ENCODE results near the gene CSHL1. TPM values are rescaled to one million over a fixed set of nuclear protein-coding genes. Genes with fewer than 3 reads are reported as not detected.
"Not testable (repeated sequence)": the region's sequence is repeated elsewhere in the genome, so short reads cannot be mapped to it uniquely, and the experiment has no call there.

Gene CSHL1
- polyA plus RNA-seq, 1 donor from 2014 or later = not detected

- not testable (repeated sequence) for H3K27me3 ChIP-seq (ENCODE audit: insufficient read depth, low read depth, low read length); H2AFZ ChIP-seq (ENCODE audit: low read depth, low read length); H3K79me2 ChIP-seq (replicated peaks; ENCODE audit: insufficient read depth, low read length); H3K27ac ChIP-seq (ENCODE audit: low read length); H3F3A ChIP-seq (ENCODE audit: insufficient read depth, low read length, poor library complexity, severe bottlenecking); H3K36me3 ChIP-seq (ENCODE audit: insufficient read depth, low read length); H4K20me1 ChIP-seq (ENCODE audit: insufficient read depth); H3K9ac ChIP-seq (ENCODE audit: low read length); H3K4me2 ChIP-seq (ENCODE audit: low read length); H3K9me2 ChIP-seq (ENCODE audit: insufficient read depth, low read length); H3K9me3 ChIP-seq (ENCODE audit: low read length); H3K4me3 ChIP-seq (ENCODE audit: low read length)
These were observed 9.1 kb downstream of the CSHL1 start for GRCh38 chr17:63901971-63902370.

- not testable (repeated sequence) for H3K9ac ChIP-seq (ENCODE audit: low read length); H3K4me2 ChIP-seq (ENCODE audit: low read length); H3K36me3 ChIP-seq (ENCODE audit: insufficient read depth, low read length); H3K9me3 ChIP-seq (ENCODE audit: low read length); H3K79me2 ChIP-seq (replicated peaks; ENCODE audit: insufficient read depth, low read length); H3K9me2 ChIP-seq (ENCODE audit: insufficient read depth, low read length); H3K27me3 ChIP-seq (ENCODE audit: insufficient read depth, low read depth, low read length); H4K20me1 ChIP-seq (ENCODE audit: insufficient read depth); H3K27ac ChIP-seq (ENCODE audit: low read length); H2AFZ ChIP-seq (ENCODE audit: low read depth, low read length); H3K4me3 ChIP-seq (ENCODE audit: low read length); H3F3A ChIP-seq (ENCODE audit: insufficient read depth, low read length, poor library complexity, severe bottlenecking)
These were observed 11.9 kb downstream of the CSHL1 start for GRCh38 chr17:63898899-63899798.

- H3K36me3 ChIP-seq (ENCODE audit: insufficient read depth, low read length); H2AFZ ChIP-seq (ENCODE audit: low read depth, low read length): not testable (repeated sequence)
These were observed 14.3 kb downstream of the CSHL1 start, which contains the start of gene CSH1 for GRCh38 chr17:63896524-63897354. Gene CSH1 (minus strand): TSS chr17:63896574. CDS start chr17:63896511, 63 bp downstream.

GRCh38 chr17:63894821-63895220 lies 16.2 kb downstream of the CSHL1 start:
- not testable (repeated sequence) for H3K9me2 ChIP-seq (ENCODE audit: insufficient read depth, low read length); H3K4me3 ChIP-seq (ENCODE audit: low read length); H3K27me3 ChIP-seq (ENCODE audit: insufficient read depth, low read depth, low read length); H3K9ac ChIP-seq (ENCODE audit: low read length); H3K9me3 ChIP-seq (ENCODE audit: low read length); H3F3A ChIP-seq (ENCODE audit: insufficient read depth, low read length, poor library complexity, severe bottlenecking); H3K4me2 ChIP-seq (ENCODE audit: low read length); H3K27ac ChIP-seq (ENCODE audit: low read length); H4K20me1 ChIP-seq (ENCODE audit: insufficient read depth); H3K79me2 ChIP-seq (replicated peaks; ENCODE audit: insufficient read depth, low read length); H3K36me3 ChIP-seq (ENCODE audit: insufficient read depth, low read length); H2AFZ ChIP-seq (ENCODE audit: low read depth, low read length)

More at GRCh38 chr17:63896524-63897354, 14.3 kb downstream of the CSHL1 start, which contains the start of gene CSH1:
- H3F3A ChIP-seq (ENCODE audit: insufficient read depth, low read length, poor library complexity, severe bottlenecking); H3K9me2 ChIP-seq (ENCODE audit: insufficient read depth, low read length); H3K9ac ChIP-seq (ENCODE audit: low read length); H3K79me2 ChIP-seq (replicated peaks; ENCODE audit: insufficient read depth, low read length); H3K27me3 ChIP-seq (ENCODE audit: insufficient read depth, low read depth, low read length); H4K20me1 ChIP-seq (ENCODE audit: insufficient read depth); H3K9me3 ChIP-seq (ENCODE audit: low read length); H3K27ac ChIP-seq (ENCODE audit: low read length); H3K4me2 ChIP-seq (ENCODE audit: low read length); H3K4me3 ChIP-seq (ENCODE audit: low read length): not testable (repeated sequence)

- H3K79me2 ChIP-seq (replicated peaks; ENCODE audit: insufficient read depth, low read length); H3K9ac ChIP-seq (ENCODE audit: low read length); H3K27me3 ChIP-seq (ENCODE audit: insufficient read depth, low read depth, low read length); H2AFZ ChIP-seq (ENCODE audit: low read depth, low read length); H3K9me2 ChIP-seq (ENCODE audit: insufficient read depth, low read length); H3F3A ChIP-seq (ENCODE audit: insufficient read depth, low read length, poor library complexity, severe bottlenecking); H3K4me2 ChIP-seq (ENCODE audit: low read length); H4K20me1 ChIP-seq (ENCODE audit: insufficient read depth); H3K36me3 ChIP-seq (ENCODE audit: insufficient read depth, low read length); H3K9me3 ChIP-seq (ENCODE audit: low read length); H3K4me3 ChIP-seq (ENCODE audit: low read length); H3K27ac ChIP-seq (ENCODE audit: low read length): not testable (repeated sequence)
These were observed 17.0 kb downstream of the CSHL1 start for GRCh38 chr17:63894021-63894420.

GRCh38 chr17:63892316-63893037 lies 18.6 kb downstream of the CSHL1 start:
- H2AFZ ChIP-seq (ENCODE audit: low read depth, low read length); H3K27ac ChIP-seq (ENCODE audit: low read length); H3K4me3 ChIP-seq (ENCODE audit: low read length); H3K27me3 ChIP-seq (ENCODE audit: insufficient read depth, low read depth, low read length); H3K36me3 ChIP-seq (ENCODE audit: insufficient read depth, low read length); H3K4me2 ChIP-seq (ENCODE audit: low read length); H3K9me2 ChIP-seq (ENCODE audit: insufficient read depth, low read length); H3F3A ChIP-seq (ENCODE audit: insufficient read depth, low read length, poor library complexity, severe bottlenecking); H3K9me3 ChIP-seq (ENCODE audit: low read length); H3K9ac ChIP-seq (ENCODE audit: low read length); H4K20me1 ChIP-seq (ENCODE audit: insufficient read depth); H3K79me2 ChIP-seq (replicated peaks; ENCODE audit: insufficient read depth, low read length): not testable (repeated sequence)
